Panc1 (cell line): ENCODE results near the gene KIF3A. TPM values are rescaled to one million over a fixed set of nuclear protein-coding genes. Genes with fewer than 3 reads are reported as not detected.

Source experiments
- ATAC-seq: fragments of 200-7000 bp; cut with Tn5 transposase; 2 replicates; pipeline ENCODE4 v1.9.1; 2020; ENCODE audit warnings: mild to moderate bottlenecking, moderate library complexity
- BruUV-seq: library from RNA; stranded (reverse); fragments of 400-500 nt; replicated peaks from 2 replicates; lab custom pipeline; 2021; lab: Mats Ljungman, UMichigan
- CTCF ChIA-PET: fragments of 300-600 bp; sonication (Branson Sonifier 250); formaldehyde crosslinking; loops from one replicate; lab custom pipeline; 2022; ENCODE audit warnings: antibody characterized with exemption; lab: Charles Lee
- POLR2A ChIA-PET: fragments of 300-600 bp; sonication (Branson Sonifier 250); formaldehyde crosslinking; loops from one replicate; lab custom pipeline; 2022; ENCODE audit warnings: antibody characterized with exemption; lab: Charles Lee
- DNase-seq: peaks from one replicate; pipeline ENCODE4 v3.0.0-alpha.2; 2010; ENCODE audit warnings: low read depth, low spot score
- H3K27ac ChIP-seq: 2 replicates; pipeline ENCODE4 v1.5.1; 2011; ENCODE audit warnings: mild to moderate bottlenecking, low read length, inconsistent platforms
- H3K27me3 ChIP-seq: fragments of 200-500 bp; sonication (Bioruptor generic); 2 replicates; pipeline ENCODE4 v1.6.0; 2014; ENCODE audit warnings: low read length, inconsistent platforms; ENCODE audit not compliant: control insufficient read depth, insufficient read depth
- H3K36me3 ChIP-seq: fragments of 200-500 bp; sonication (Bioruptor generic); 2 replicates; pipeline ENCODE4 v1.5.1; 2014; ENCODE audit warnings: inconsistent platforms, mild to moderate bottlenecking, low read length, moderate library complexity; ENCODE audit not compliant: control insufficient read depth, insufficient read depth
- H3K4me1 ChIP-seq: 2 replicates; pipeline ENCODE4 v1.5.1; 2011; ENCODE audit warnings: inconsistent platforms, mild to moderate bottlenecking, low read length, moderate library complexity; ENCODE audit not compliant: control insufficient read depth, insufficient read depth
- H3K4me3 ChIP-seq, 2 experiments: 2 replicates each; pipeline ENCODE4 v1.5.1; 2011 to 2012; ENCODE audit warnings: low read depth in 2 of 2, low read length in 2 of 2, mild to moderate bottlenecking in 2 of 2, inconsistent platforms in 1 of 2, moderate library complexity in 1 of 2
- H3K9me3 ChIP-seq: fragments of 200-500 bp; sonication (Bioruptor generic); 2 replicates; pipeline ENCODE4 v1.5.1; 2014; ENCODE audit warnings: low read depth, mild to moderate bottlenecking, inconsistent platforms, low read length, moderate library complexity; ENCODE audit not compliant: control insufficient read depth, insufficient read depth
- POLR2AphosphoS5 ChIP-seq: IDR thresholded peaks from 2 replicates; pipeline ENCODE4 v1.6.1; 2012; ENCODE audit warnings: mild to moderate bottlenecking, low read depth, low read length, moderate library complexity
- SIN3A ChIP-seq: IDR thresholded peaks from 2 replicates; pipeline ENCODE4 v1.6.1; 2012; ENCODE audit warnings: low read depth, mild to moderate bottlenecking, low read length, moderate library complexity, borderline replicate concordance; ENCODE audit not compliant: insufficient read depth
- TCF7L2 ChIP-seq: IDR thresholded peaks from 2 replicates; pipeline ENCODE4 v1.6.1; 2011; ENCODE audit warnings: mild to moderate bottlenecking, low read depth, low read length, inconsistent platforms
- in situ Hi-C: cut with HindIII; loops from 2 replicates; pipeline ENCODE4 v1.10.0; 2016; ENCODE audit warnings: low sequenced_read_pairs, low pct_unique_long_range_greater_than_20kb
- intact Hi-C: fragments of 100-400 bp; cut with micrococcal nuclease; formaldehyde crosslinking; loops from one replicate; pipeline ENCODE4 v1.10.0; 2022; ENCODE audit not compliant: unreplicated experiment
- total RNA-seq: library from RNA; stranded (reverse); gene quantifications from one replicate; pipeline ENCODE4 v1.2.1, GENCODE V29; 2021; ENCODE audit not compliant: unreplicated experiment
- TF ChIP-seq, protein P1 (sequence below), 2 experiments: IDR thresholded peaks; 2 replicates each; pipeline ENCODE4 v1.6.1; 2011 to 2012; ENCODE audit warnings: low read depth in 2 of 2, control low read depth in 1 of 2, low read length in 1 of 2, mild to moderate bottlenecking in 1 of 2, moderate library complexity in 1 of 2; ENCODE audit not compliant: insufficient read depth in 1 of 2
- TF ChIP-seq, protein P2 (sequence below): fragments of 450-650 bp; IDR thresholded peaks from 2 replicates; pipeline ENCODE4 v1.5.1; 2017; ENCODE audit warnings: mild to moderate bottlenecking

KIF3A gene
- total RNA-seq, 1 experiment from 2014 or later, result 17.1 TPM

DNA sequence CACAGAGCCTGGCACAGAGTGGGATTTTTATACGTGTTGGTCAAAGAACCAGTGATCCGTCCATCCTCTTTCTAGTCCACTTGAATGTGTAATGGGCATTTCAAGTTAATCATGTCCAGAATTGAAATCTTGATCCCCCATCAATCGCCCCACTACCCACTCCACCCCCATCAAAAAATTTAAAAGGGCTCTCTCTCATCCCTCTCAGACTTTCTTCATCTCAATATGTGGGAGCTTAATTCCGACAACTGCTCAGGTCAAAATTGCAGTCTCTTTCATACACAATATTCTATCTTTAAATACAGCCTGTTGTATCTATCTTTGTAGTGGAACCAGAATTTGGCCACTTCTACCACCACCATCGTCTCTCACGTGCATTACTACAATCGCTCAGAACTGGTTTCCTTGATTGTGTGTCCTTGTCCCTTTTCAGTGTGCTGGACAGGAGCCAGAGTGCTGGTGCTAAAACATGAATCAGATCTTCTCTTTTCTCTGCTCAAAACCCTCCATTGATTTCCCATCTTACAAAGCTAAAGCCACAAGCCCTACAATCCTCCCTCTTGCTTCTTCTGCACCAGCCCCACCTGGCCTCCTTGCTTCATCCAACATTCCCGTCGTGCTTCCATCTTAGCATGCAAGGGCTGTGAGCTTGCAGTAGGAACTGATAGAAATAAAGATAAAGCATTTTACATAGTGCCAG lies 786 bp upstream of the KIF3A start:
- no peak for DNase-seq
- CTCF ChIA-PET, result no interaction called here
- intact Hi-C loops (no loop called here), in situ Hi-C loops (no loop called here)
- POLR2A ChIA-PET, result interaction anchor here (0.8 to 1.4 kb wide), 2 partner anchors 13 to 38 kb away, joined by 3 read pairs; no protein-coding TSS in a partner anchor
- H3K4me1 ChIP-seq, result peaks cover 15% of the 10 kb centered on the region
- H3K9me3 ChIP-seq, result no peaks in the 10 kb centered on the region
- no peaks in the 10 kb centered on the region for H3K36me3 ChIP-seq
- TF ChIP-seq TCF7L2 (no peak), SIN3A (no peak), POLR2AphosphoS5 (no peak)
- TF ChIP-seq, protein P1, sequence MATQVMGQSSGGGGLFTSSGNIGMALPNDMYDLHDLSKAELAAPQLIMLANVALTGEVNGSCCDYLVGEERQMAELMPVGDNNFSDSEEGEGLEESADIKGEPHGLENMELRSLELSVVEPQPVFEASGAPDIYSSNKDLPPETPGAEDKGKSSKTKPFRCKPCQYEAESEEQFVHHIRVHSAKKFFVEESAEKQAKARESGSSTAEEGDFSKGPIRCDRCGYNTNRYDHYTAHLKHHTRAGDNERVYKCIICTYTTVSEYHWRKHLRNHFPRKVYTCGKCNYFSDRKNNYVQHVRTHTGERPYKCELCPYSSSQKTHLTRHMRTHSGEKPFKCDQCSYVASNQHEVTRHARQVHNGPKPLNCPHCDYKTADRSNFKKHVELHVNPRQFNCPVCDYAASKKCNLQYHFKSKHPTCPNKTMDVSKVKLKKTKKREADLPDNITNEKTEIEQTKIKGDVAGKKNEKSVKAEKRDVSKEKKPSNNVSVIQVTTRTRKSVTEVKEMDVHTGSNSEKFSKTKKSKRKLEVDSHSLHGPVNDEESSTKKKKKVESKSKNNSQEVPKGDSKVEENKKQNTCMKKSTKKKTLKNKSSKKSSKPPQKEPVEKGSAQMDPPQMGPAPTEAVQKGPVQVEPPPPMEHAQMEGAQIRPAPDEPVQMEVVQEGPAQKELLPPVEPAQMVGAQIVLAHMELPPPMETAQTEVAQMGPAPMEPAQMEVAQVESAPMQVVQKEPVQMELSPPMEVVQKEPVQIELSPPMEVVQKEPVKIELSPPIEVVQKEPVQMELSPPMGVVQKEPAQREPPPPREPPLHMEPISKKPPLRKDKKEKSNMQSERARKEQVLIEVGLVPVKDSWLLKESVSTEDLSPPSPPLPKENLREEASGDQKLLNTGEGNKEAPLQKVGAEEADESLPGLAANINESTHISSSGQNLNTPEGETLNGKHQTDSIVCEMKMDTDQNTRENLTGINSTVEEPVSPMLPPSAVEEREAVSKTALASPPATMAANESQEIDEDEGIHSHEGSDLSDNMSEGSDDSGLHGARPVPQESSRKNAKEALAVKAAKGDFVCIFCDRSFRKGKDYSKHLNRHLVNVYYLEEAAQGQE (IDR thresholded peaks at IDR 0.05; ENCODE audit: insufficient read depth in 1 of 2, low read depth in 2 of 2, low read length in 1 of 2), result no peak
- TF ChIP-seq, protein P2, sequence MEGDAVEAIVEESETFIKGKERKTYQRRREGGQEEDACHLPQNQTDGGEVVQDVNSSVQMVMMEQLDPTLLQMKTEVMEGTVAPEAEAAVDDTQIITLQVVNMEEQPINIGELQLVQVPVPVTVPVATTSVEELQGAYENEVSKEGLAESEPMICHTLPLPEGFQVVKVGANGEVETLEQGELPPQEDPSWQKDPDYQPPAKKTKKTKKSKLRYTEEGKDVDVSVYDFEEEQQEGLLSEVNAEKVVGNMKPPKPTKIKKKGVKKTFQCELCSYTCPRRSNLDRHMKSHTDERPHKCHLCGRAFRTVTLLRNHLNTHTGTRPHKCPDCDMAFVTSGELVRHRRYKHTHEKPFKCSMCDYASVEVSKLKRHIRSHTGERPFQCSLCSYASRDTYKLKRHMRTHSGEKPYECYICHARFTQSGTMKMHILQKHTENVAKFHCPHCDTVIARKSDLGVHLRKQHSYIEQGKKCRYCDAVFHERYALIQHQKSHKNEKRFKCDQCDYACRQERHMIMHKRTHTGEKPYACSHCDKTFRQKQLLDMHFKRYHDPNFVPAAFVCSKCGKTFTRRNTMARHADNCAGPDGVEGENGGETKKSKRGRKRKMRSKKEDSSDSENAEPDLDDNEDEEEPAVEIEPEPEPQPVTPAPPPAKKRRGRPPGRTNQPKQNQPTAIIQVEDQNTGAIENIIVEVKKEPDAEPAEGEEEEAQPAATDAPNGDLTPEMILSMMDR, result no peak
- BruUV-seq, result no TSS peak
- H3K4me3 ChIP-seq, result peak overlapping the region; percentile 70 to 80
- H3K27me3 ChIP-seq, result no peaks in the 10 kb centered on the region
- ATAC-seq, result no peak
- H3K27ac ChIP-seq, result peak overlapping the region; percentile 75

DNA sequence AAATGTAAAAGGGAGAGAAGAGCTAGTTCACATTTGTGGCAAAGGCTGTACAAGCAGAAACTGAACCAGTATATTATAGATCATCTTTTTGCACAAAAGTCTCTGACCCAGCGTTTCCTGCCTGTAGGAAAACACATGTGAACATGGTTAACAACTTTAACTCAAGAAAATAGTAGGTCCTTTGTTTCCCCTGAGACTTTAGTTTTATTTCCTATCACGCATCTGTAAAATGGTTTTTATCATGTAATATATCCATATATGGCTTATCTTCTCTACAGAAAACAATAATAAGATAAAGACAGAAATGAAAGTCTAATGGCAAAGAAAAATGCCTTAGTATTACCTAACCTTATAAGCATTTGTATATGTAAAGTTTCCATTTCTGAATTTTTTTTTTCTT lies 2.7 kb downstream of the KIF3A start:
- CTCF ChIA-PET, result no interaction called here
- no peaks in the 10 kb centered on the region for H3K36me3 ChIP-seq
- ATAC-seq (no peak), DNase-seq (no peak)
- H3K4me1 ChIP-seq, result peaks cover 15% of the 10 kb centered on the region
- H3K27ac ChIP-seq, result no peak overlapping the region
- TF ChIP-seq, protein P2, result no peak
- TF ChIP-seq SIN3A, result no peak
- no peak for TF ChIP-seq POLR2AphosphoS5
- TF ChIP-seq, protein P1 (IDR thresholded peaks at IDR 0.05; ENCODE audit: insufficient read depth in 1 of 2, low read depth in 2 of 2, low read length in 1 of 2), result no peak
- TF ChIP-seq TCF7L2, result no peak
- no peaks in the 10 kb centered on the region for H3K9me3 ChIP-seq
- POLR2A ChIA-PET, result no interaction called here
- in situ Hi-C loops, result no loop called here
- no peak overlapping the region for H3K4me3 ChIP-seq
- intact Hi-C loops, result no loop called here
- no TSS peak for BruUV-seq
- H3K27me3 ChIP-seq, result no peaks in the 10 kb centered on the region
